Fibroblast of lung (primary cell): ENCODE data around the gene OR8U1.

Experiments used
- EZH2 ChIP-seq: IDR thresholded peaks from 2 replicates; pipeline ENCODE4 v1.5.1; 2012; ENCODE audit warnings: low read length, control low read depth, mild to moderate bottlenecking; ENCODE audit errors: missing control alignments
- TF ChIP-seq, protein P1 (sequence below), 2 donors: IDR thresholded peaks in 1 of 2; conservative IDR thresholded peaks in 1 of 2; 1 replicate in 1 of 2; 2 replicates in 1 of 2; pipeline ENCODE4 v1.5.1; 2011 to 2012; ENCODE audit warnings: low read length in 2 of 2, control low read depth in 1 of 2, inconsistent platforms in 1 of 2, low read depth in 1 of 2, mild to moderate bottlenecking in 1 of 2

DNA sequence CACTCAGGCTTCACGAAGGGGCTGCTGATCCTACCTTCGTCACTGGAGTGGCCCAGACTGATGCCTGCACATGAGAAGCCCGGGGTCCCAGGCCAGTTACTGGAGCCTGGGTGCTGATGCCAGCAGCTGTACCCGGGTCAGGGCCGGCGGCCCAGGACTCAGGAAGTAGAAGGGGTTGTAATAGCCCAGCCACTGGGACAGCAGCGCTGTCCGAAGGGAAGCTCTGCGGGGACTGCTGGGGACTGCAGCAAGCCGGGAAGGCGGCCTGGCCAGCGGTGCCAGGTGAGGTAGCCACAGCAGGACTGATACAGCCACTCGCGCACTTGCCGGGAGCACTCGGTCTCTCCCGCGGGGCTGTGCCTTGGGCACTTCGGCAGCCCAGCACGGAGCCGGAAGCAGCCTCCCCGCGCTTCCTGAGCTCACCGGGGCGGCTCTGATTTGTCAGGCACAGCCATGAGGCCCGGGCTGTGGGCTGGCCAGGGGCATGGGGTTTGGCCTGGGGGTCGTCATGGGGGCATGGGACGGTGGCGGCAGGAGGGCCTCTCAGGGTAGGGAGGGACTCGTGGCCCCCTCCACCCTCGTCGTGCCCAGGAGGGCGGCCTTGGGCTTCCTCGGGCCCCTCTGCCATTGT is 43.4 kb upstream of the OR8U1 start:
- TF ChIP-seq, protein P1, sequence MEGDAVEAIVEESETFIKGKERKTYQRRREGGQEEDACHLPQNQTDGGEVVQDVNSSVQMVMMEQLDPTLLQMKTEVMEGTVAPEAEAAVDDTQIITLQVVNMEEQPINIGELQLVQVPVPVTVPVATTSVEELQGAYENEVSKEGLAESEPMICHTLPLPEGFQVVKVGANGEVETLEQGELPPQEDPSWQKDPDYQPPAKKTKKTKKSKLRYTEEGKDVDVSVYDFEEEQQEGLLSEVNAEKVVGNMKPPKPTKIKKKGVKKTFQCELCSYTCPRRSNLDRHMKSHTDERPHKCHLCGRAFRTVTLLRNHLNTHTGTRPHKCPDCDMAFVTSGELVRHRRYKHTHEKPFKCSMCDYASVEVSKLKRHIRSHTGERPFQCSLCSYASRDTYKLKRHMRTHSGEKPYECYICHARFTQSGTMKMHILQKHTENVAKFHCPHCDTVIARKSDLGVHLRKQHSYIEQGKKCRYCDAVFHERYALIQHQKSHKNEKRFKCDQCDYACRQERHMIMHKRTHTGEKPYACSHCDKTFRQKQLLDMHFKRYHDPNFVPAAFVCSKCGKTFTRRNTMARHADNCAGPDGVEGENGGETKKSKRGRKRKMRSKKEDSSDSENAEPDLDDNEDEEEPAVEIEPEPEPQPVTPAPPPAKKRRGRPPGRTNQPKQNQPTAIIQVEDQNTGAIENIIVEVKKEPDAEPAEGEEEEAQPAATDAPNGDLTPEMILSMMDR (conservative IDR thresholded peaks at IDR 0.05 in 1 of 2, IDR thresholded peaks at IDR 0.05 in 1 of 2; ENCODE audit: low read depth in 1 of 2, low read length in 2 of 2) = no peak
- no peak for TF ChIP-seq EZH2
